ENCODE measurements around the gene SMAD3.
"Not testable (repeated sequence)": the region's sequence is repeated elsewhere in the genome, so short reads cannot be mapped to it uniquely, and the experiment has no call there.

The SMAD3 gene

DNA sequence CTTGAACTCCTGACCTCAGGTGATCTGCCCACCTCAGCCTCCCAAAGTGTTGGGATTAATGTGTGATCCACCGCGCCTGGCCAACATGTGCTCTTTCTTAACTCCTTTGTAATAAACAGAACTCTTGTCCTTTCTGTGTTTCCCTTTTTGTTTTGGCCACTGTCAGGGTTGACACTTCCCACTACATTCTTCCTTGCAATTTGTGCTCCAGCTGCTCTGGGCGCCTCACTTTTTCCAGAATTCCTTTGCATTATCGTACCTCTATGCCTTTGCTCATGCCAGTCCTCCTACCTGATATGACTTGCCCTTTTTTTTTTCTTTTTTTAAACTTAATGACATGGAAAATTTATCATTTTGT lies 38.8 kb upstream of the SMAD3 start:
- ATAC-seq (ENCODE audit: low read depth) (no peak), DNase-seq (ENCODE audit: low spot score in 2 of 2) (no peak)
- no peak overlapping the region for H3K4me3 Mint-ChIP-seq
- H3K9me3 Mint-ChIP-seq, result peaks cover 1% of the 10 kb centered on the region
- H3K36me3 Mint-ChIP-seq, result no peaks in the 10 kb centered on the region
- peak overlapping the region; percentile 56 for H3K27ac Mint-ChIP-seq
- peaks cover 12% of the 10 kb centered on the region for H3K4me1 Mint-ChIP-seq
- H3K27me3 Mint-ChIP-seq, result peaks cover 2% of the 10 kb centered on the region

GRCh38 chr15:67028440-67028839 lies 37.0 kb upstream of the SMAD3 start:
- H3K4me3 Mint-ChIP-seq; H3K9me3 Mint-ChIP-seq; H3K27ac Mint-ChIP-seq; ATAC-seq (ENCODE audit: low read depth); H3K36me3 Mint-ChIP-seq; DNase-seq (ENCODE audit: low spot score in 2 of 2); H3K27me3 Mint-ChIP-seq: not testable (repeated sequence)
- H3K4me1 Mint-ChIP-seq, result peaks cover 15% of the 10 kb centered on the region

DNA sequence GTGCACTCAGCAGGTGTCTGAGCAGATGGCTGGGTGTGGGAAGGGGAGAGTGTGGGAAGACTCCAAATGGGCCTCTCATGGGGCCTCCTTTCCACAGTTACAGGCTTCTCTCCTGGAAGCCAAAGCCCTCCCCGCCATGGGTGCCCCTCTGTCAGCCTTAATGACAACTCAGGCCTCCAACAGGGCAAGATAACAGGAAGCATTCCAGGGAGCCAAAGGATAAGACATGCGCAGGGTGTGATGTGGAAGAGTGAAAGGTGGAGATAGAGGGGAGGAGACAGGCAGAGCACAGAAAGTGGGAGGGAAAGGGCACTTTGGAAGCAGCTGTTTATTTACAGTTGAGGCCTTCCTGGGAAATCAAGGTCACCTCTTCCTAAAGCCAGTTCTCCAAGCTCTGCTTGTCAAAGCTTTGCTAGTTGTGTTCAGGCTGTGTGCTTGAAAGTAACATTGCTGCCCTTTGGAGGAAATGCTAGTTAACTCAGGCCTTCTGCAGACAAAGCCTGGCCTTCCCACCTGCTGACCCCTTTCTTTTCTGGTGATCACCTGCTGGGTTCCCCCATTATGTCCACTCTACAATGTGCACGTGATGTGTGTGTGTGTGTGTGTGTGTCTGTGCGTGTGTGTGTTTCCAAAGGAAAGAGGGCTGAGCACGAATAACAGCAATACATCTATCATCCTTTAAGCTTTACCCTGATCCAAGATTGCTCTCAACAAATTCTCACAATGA lies 35.2 kb upstream of the SMAD3 start:
- Mint-ChIP-seq H3K27me3 (no peaks in the 10 kb centered on the region), H3K27ac (no peak overlapping the region), H3K9me3 (peaks cover 1% of the 10 kb centered on the region), H3K4me3 (no peak overlapping the region), H3K4me1 (peaks cover 13% of the 10 kb centered on the region), H3K36me3 (no peaks in the 10 kb centered on the region)
- ATAC-seq (ENCODE audit: low read depth) (no peak), DNase-seq (ENCODE audit: low spot score in 2 of 2) (no peak)

DNA sequence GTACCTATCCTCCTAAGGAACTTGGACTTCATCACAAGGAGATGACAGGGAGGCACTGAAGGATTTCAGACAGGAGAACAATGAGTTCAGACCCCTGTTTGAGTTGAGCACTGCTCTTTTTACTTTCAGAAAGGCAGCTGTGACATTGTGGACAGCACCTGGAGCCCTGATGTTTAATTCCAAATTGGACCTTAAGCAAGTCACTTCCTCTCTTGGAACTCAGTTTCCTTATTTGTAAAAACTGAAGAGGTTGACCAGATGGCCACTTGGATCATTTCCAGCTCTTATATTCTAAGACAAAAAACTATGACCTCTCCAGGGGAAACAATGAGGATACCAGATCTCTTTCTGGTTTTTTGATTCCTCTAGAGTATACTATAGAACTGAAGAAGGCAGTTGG lies 34.1 kb upstream of the SMAD3 start:
- DNase-seq (ENCODE audit: low spot score in 2 of 2) (no peak), ATAC-seq (ENCODE audit: low read depth) (no peak)
- no peak overlapping the region for H3K27ac Mint-ChIP-seq
- peaks cover 9% of the 10 kb centered on the region for H3K4me1 Mint-ChIP-seq
- no peaks in the 10 kb centered on the region for H3K27me3 Mint-ChIP-seq
- no peak overlapping the region for H3K4me3 Mint-ChIP-seq
- H3K36me3 Mint-ChIP-seq, result no peaks in the 10 kb centered on the region
- H3K9me3 Mint-ChIP-seq, result peaks cover 1% of the 10 kb centered on the region

- no peaks in the 10 kb centered on the region for H3K36me3 Mint-ChIP-seq
- no peaks in the 10 kb centered on the region for H3K27me3 Mint-ChIP-seq
- no peak overlapping the region for H3K27ac Mint-ChIP-seq
- ATAC-seq (ENCODE audit: low read depth), result no peak
- no peak for DNase-seq (ENCODE audit: low spot score in 2 of 2)
- H3K4me3 Mint-ChIP-seq, result no peak overlapping the region
- H3K9me3 Mint-ChIP-seq, result peaks cover 1% of the 10 kb centered on the region
- H3K4me1 Mint-ChIP-seq, result peaks cover 6% of the 10 kb centered on the region
Measured at GRCh38 chr15:67032608-67033007, 32.8 kb upstream of the SMAD3 start.

DNA sequence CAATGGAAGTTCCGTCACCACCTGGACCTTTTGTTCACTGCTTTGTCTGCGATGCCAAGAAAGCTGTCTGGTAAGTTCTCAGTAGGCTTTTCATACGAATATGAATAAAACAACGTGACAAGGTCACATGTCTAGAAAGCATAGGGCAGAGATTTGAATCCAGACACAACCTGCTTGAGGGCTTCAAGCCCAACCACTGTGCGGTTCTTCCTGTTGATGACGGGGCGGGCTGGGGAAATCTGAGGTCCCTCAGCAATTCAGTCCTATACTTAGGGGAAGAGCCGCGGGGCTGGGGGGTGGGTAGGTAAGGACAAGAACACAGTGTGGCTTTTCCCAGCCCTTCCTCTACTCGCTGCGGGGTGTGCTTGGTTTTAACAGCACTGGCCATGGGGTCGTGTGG lies 32.4 kb upstream of the SMAD3 start:
- Mint-ChIP-seq H3K36me3 (no peaks in the 10 kb centered on the region), H3K9me3 (peaks cover 1% of the 10 kb centered on the region), H3K27ac (no peak overlapping the region), H3K4me1 (peaks cover 6% of the 10 kb centered on the region), H3K27me3 (no peaks in the 10 kb centered on the region), H3K4me3 (no peak overlapping the region)
- DNase-seq (ENCODE audit: low spot score in 2 of 2), result peak in 1 of 2 donors; percentile 20
- ATAC-seq (ENCODE audit: low read depth), result peak; percentile 81

- Mint-ChIP-seq H3K4me1 (peaks cover 7% of the 10 kb centered on the region), H3K36me3 (no peaks in the 10 kb centered on the region), H3K4me3 (peak overlapping the region; percentile 41), H3K27ac (no peak overlapping the region), H3K27me3 (no peaks in the 10 kb centered on the region), H3K9me3 (no peaks in the 10 kb centered on the region)
- ATAC-seq (ENCODE audit: low read depth), result peak; percentile 61
- no peak for DNase-seq (ENCODE audit: low spot score in 2 of 2)
Measured at GRCh38 chr15:67033571-67034044, 31.8 kb upstream of the SMAD3 start.

DNA sequence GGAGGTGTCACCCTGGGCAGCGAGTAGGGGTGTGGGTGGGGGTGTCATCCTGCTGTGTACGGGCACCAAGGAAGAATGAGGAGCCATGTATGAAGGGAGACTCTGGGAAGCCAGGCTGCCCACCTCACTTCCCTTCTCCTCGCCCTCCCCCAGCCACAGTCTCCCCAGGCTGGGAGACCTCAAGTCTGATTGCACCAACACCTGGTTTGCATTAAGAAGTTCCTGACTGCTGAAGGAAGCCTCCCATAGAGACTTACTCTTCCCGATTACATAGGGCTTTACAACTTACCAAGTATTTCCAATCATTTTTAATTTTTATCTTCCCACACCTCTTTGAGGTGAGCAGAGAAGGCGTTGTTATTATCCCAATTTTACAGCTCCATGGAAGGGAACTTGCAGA lies 29.5 kb upstream of the SMAD3 start:
- Mint-ChIP-seq H3K27ac (no peak overlapping the region), H3K4me3 (no peak overlapping the region), H3K36me3 (no peaks in the 10 kb centered on the region), H3K4me1 (peaks cover 7% of the 10 kb centered on the region), H3K9me3 (no peaks in the 10 kb centered on the region), H3K27me3 (no peaks in the 10 kb centered on the region)
- DNase-seq (ENCODE audit: low spot score in 2 of 2) (no peak), ATAC-seq (ENCODE audit: low read depth) (no peak)

DNA sequence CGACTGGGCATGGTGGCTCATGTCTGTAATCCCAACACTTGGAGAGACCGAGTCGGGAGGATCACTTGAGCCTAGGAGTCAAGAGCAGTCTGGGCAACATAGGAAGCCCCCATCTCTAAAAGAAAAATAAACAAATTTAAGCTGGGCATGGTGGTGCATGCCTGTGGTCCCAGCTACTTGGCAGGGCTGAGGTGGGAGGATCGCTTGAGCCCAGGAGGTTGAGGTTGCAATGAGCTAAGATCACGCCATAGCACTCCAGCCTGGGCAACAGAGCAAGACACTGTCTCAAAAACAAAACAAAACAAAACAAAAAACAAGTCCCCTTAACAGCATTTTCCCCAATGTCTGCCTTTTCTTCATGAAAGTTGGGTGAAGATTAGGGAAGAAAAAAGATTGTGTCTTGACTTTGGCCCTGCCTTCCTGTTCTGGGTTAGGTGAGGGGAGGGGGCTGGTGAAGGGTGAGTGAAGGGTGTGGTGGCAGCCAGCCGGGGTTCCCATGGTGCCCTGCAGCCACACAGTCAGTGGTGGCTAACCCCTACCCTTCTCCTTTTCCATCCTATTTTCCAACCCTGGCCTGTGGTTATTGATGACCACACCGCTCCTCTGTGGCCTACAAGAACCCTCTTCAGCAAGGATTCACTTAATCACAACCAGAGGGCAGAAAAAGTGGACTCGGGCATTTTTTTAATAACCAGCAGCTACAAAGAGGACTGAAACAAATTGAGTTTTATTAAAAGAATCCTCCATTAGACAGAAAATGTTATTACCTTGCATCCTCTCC lies 28.4 kb upstream of the SMAD3 start:
- DNase-seq (ENCODE audit: low spot score in 2 of 2) (no peak), ATAC-seq (ENCODE audit: low read depth) (no peak)
- no peak overlapping the region for H3K27ac Mint-ChIP-seq
- H3K27me3 Mint-ChIP-seq, result no peaks in the 10 kb centered on the region
- peaks cover 7% of the 10 kb centered on the region for H3K4me1 Mint-ChIP-seq
- H3K9me3 Mint-ChIP-seq, result no peaks in the 10 kb centered on the region
- H3K36me3 Mint-ChIP-seq, result no peaks in the 10 kb centered on the region
- no peak overlapping the region for H3K4me3 Mint-ChIP-seq

DNA sequence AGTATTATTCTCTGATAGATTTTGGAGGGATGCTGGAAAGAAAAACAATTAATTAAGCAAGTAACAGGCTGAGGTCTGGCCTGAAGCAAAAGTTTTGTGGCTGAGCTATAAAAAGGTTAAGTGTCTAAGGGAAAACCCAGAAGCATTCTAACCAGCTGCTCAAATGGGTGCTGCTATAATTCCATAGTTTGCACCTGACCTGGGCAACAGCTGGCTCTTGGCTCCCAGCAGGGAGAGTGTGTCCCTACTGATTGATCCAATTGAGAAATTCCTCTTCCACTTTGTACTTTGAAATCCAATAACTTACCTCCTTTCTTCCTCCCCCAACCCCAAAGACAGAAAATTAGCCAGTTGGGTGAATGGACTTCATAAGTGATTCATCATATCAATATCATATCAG lies 27.7 kb upstream of the SMAD3 start:
- no peaks in the 10 kb centered on the region for H3K27me3 Mint-ChIP-seq
- no peaks in the 10 kb centered on the region for H3K36me3 Mint-ChIP-seq
- no peak for ATAC-seq (ENCODE audit: low read depth)
- peaks cover 15% of the 10 kb centered on the region for H3K4me1 Mint-ChIP-seq
- no peaks in the 10 kb centered on the region for H3K9me3 Mint-ChIP-seq
- H3K4me3 Mint-ChIP-seq, result no peak overlapping the region
- no peak for DNase-seq (ENCODE audit: low spot score in 2 of 2)
- H3K27ac Mint-ChIP-seq, result no peak overlapping the region

GRCh38 chr15:67038736-67039135 lies 26.7 kb upstream of the SMAD3 start:
- H3K36me3 Mint-ChIP-seq, result no peaks in the 10 kb centered on the region
- H3K4me1 Mint-ChIP-seq, result peaks cover 12% of the 10 kb centered on the region
- H3K4me3 Mint-ChIP-seq, result no peak overlapping the region
- no peaks in the 10 kb centered on the region for H3K9me3 Mint-ChIP-seq
- H3K27me3 Mint-ChIP-seq, result no peaks in the 10 kb centered on the region
- ATAC-seq (ENCODE audit: low read depth), result no peak
- no peak overlapping the region for H3K27ac Mint-ChIP-seq
- DNase-seq (ENCODE audit: low spot score in 2 of 2), result no peak

- Mint-ChIP-seq H3K4me1 (peaks cover 12% of the 10 kb centered on the region), H3K36me3 (no peaks in the 10 kb centered on the region), H3K27ac (no peak overlapping the region), H3K27me3 (no peaks in the 10 kb centered on the region), H3K9me3 (no peaks in the 10 kb centered on the region), H3K4me3 (no peak overlapping the region)
- ATAC-seq (ENCODE audit: low read depth) (no peak), DNase-seq (ENCODE audit: low spot score in 2 of 2) (no peak)
Measured at GRCh38 chr15:67039384-67040075, 25.9 kb upstream of the SMAD3 start.

DNA sequence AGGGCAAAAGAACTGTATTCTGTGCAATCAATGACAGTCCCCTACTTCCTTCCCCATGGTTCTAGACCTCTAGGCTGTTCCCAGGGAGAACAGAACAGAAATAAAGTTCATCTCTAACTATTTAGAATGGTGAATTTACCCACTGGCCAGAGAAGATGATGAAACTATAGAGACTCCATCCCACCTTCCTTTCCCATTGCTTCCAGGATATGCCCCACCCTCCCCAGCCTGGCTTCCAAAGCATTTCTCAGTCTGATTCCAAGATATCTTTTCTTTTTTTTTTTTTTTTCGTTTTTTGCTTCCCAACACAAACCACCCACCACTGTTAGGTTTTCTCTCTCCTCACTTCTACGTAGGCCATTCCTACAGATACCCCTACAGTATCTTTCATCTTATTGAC lies 25.1 kb upstream of the SMAD3 start:
- H3K4me1 Mint-ChIP-seq, result peaks cover 12% of the 10 kb centered on the region
- no peak for ATAC-seq (ENCODE audit: low read depth)
- no peak overlapping the region for H3K4me3 Mint-ChIP-seq
- no peaks in the 10 kb centered on the region for H3K27me3 Mint-ChIP-seq
- H3K36me3 Mint-ChIP-seq, result no peaks in the 10 kb centered on the region
- H3K9me3 Mint-ChIP-seq, result no peaks in the 10 kb centered on the region
- no peak overlapping the region for H3K27ac Mint-ChIP-seq
- DNase-seq (ENCODE audit: low spot score in 2 of 2), result no peak

GRCh38 chr15:67042551-67043142 lies 22.8 kb upstream of the SMAD3 start:
- peaks cover 12% of the 10 kb centered on the region for H3K4me1 Mint-ChIP-seq
- no peaks in the 10 kb centered on the region for H3K9me3 Mint-ChIP-seq
- H3K36me3 Mint-ChIP-seq, result no peaks in the 10 kb centered on the region
- no peak overlapping the region for H3K27ac Mint-ChIP-seq
- no peak for DNase-seq (ENCODE audit: low spot score in 2 of 2)
- no peak overlapping the region for H3K4me3 Mint-ChIP-seq
- H3K27me3 Mint-ChIP-seq, result no peaks in the 10 kb centered on the region
- ATAC-seq (ENCODE audit: low read depth), result peak; percentile 53
